Astrocyte (in vitro differentiated cells and primary cell): ENCODE data around the gene MOB3B. TPM values are rescaled to one million over a fixed set of nuclear protein-coding genes. Genes with fewer than 3 reads are reported as not detected.

Source experiments
- DNase-seq: peaks from one replicate; pipeline ENCODE4 v3.0.0-alpha.2; 2010; ENCODE audit warnings: low read depth
- FAIRE-seq: peaks from 2 replicates; lab custom pipeline; 2011; peaks lifted over from hg19 to GRCh38; lab: Jason Lieb, UNC
- H2AFZ ChIP-seq: 2 replicates; pipeline ENCODE4 v1.6.0; 2012; ENCODE audit warnings: low read depth, low read length, inconsistent platforms
- H3K27ac ChIP-seq: 2 replicates; pipeline ENCODE4 v1.5.1; 2011; ENCODE audit warnings: low read depth, low read length, inconsistent platforms
- H3K27me3 ChIP-seq: 2 replicates; pipeline ENCODE4 v1.6.0; 2011; ENCODE audit warnings: low read length, inconsistent platforms; ENCODE audit not compliant: insufficient read depth
- H3K36me3 ChIP-seq: 2 replicates; pipeline ENCODE4 v1.5.1; 2011; ENCODE audit warnings: low read length, inconsistent platforms; ENCODE audit not compliant: insufficient read depth
- H3K4me1 ChIP-seq: 2 replicates; pipeline ENCODE4 v1.5.1; 2011; ENCODE audit warnings: low read length, inconsistent platforms; ENCODE audit not compliant: insufficient read depth
- H3K4me2 ChIP-seq: 2 replicates; pipeline ENCODE4 v1.6.0; 2012; ENCODE audit warnings: low read length, inconsistent platforms
- H3K4me3 ChIP-seq: 2 replicates; pipeline ENCODE4 v1.5.1; 2011; ENCODE audit warnings: low read depth, mild to moderate bottlenecking, low read length, inconsistent platforms; ENCODE audit not compliant: insufficient read depth
- H3K79me2 ChIP-seq: 2 replicates; pipeline ENCODE4 v1.6.0; 2012; ENCODE audit warnings: mild to moderate bottlenecking, low read length, inconsistent platforms; ENCODE audit not compliant: insufficient read depth
- H3K9ac ChIP-seq: 2 replicates; pipeline ENCODE4 v1.6.0; 2012; ENCODE audit warnings: mild to moderate bottlenecking, low read length, inconsistent platforms
- H3K9me3 ChIP-seq: 2 replicates; pipeline ENCODE4 v1.5.1; 2012; ENCODE audit warnings: low read depth, mild to moderate bottlenecking, low read length, inconsistent platforms; ENCODE audit not compliant: insufficient read depth
- H4K20me1 ChIP-seq: 2 replicates; pipeline ENCODE4 v1.6.0; 2012; ENCODE audit warnings: low read length, inconsistent platforms; ENCODE audit not compliant: insufficient read depth
- H3K27ac Mint-ChIP-seq: one replicate; pipeline ENCODE4 v1.8.0; 2021; ENCODE audit warnings: mild to moderate bottlenecking, mixed read lengths; ENCODE audit not compliant: unreplicated experiment
- H3K27me3 Mint-ChIP-seq: one replicate; pipeline ENCODE4 v1.8.0; 2021; ENCODE audit warnings: low read depth, mixed read lengths; ENCODE audit not compliant: unreplicated experiment
- H3K36me3 Mint-ChIP-seq: one replicate; pipeline ENCODE4 v1.8.0; 2021; ENCODE audit warnings: low read depth, mixed read lengths; ENCODE audit not compliant: unreplicated experiment
- H3K4me1 Mint-ChIP-seq: one replicate; pipeline ENCODE4 v1.8.0; 2021; ENCODE audit warnings: low read depth, mixed read lengths; ENCODE audit not compliant: unreplicated experiment
- H3K4me3 Mint-ChIP-seq: one replicate; pipeline ENCODE4 v1.8.0; 2021; ENCODE audit warnings: mild to moderate bottlenecking, moderate library complexity, mixed read lengths; ENCODE audit not compliant: unreplicated experiment
- H3K9me3 Mint-ChIP-seq: one replicate; pipeline ENCODE4 v1.8.0; 2021; ENCODE audit warnings: mild to moderate bottlenecking, mixed read lengths; ENCODE audit not compliant: unreplicated experiment
- CTCF ChIP-seq: IDR thresholded peaks from 2 replicates; pipeline ENCODE4 v1.5.1; 2011; ENCODE audit warnings: low read depth, mild to moderate bottlenecking, inconsistent platforms, low read length, moderate library complexity; ENCODE audit not compliant: insufficient read depth
- EZH2 ChIP-seq: IDR thresholded peaks from 2 replicates; pipeline ENCODE4 v1.6.1; 2012; ENCODE audit warnings: mild to moderate bottlenecking, low read length, inconsistent platforms; ENCODE audit not compliant: insufficient read depth
- total RNA-seq: library from RNA; stranded (reverse); gene quantifications from 2 replicates; pipeline ENCODE4 v1.2.1, GENCODE V29; 2021

MOB3B gene
- total RNA-seq, 1 donor from 2014 or later: 3.9 TPM

DNA sequence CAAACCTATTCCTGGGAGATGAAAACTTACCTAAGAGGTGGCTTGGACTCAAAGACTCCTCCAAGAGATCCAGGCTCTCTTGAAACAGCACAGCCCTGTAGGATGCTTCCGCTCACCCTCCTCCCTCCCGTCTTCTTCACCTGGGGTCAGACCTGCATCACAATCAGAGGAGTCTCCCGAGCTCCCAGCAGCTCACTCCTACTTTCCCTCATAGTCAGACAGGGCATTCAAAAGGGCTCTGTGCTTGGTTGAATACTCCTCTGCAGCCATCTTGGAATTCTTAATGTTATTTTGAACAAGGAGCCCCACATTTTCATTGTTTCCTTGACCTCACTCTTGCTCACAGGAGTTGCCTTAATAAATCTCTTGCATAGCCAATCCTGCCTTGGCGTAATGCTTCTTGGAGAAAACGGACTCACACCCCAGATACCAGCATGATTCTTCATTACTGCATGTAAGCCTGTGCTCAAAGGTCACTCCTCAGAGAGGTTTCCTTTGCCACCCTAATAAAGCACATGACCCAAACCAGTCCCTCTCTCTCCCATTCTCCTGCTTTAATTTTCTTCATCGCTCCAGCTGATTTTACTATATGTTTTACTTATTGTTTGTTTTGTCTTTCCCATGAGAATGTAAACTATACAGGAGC is 52.6 kb downstream of the MOB3B start:
- H3K36me3 Mint-ChIP-seq: peaks cover 4% of the 10 kb centered on the region
- Histone ChIP-seq H3K4me3 (no peak overlapping the region), H3K36me3 (no peaks in the 10 kb centered on the region), H3K9me3 (no peaks in the 10 kb centered on the region), H3K27ac (no peak overlapping the region), H3K4me1 (no peaks in the 10 kb centered on the region), H2AFZ (no peak overlapping the region), H3K27me3 (no peaks in the 10 kb centered on the region), H3K4me2 (no peak overlapping the region), H3K9ac (no peak overlapping the region), H4K20me1 (no peaks in the 10 kb centered on the region), H3K79me2 (no peaks in the 10 kb centered on the region)
- no peaks in the 10 kb centered on the region for H3K27me3 Mint-ChIP-seq
- no peak for TF ChIP-seq EZH2
- no peak for TF ChIP-seq CTCF
- DNase-seq: no peak
- no peak for FAIRE-seq
- no peak overlapping the region for H3K27ac Mint-ChIP-seq
- H3K4me3 Mint-ChIP-seq: no peak overlapping the region
- peaks cover 5% of the 10 kb centered on the region for H3K9me3 Mint-ChIP-seq
- H3K4me1 Mint-ChIP-seq: peaks cover 6% of the 10 kb centered on the region

DNA sequence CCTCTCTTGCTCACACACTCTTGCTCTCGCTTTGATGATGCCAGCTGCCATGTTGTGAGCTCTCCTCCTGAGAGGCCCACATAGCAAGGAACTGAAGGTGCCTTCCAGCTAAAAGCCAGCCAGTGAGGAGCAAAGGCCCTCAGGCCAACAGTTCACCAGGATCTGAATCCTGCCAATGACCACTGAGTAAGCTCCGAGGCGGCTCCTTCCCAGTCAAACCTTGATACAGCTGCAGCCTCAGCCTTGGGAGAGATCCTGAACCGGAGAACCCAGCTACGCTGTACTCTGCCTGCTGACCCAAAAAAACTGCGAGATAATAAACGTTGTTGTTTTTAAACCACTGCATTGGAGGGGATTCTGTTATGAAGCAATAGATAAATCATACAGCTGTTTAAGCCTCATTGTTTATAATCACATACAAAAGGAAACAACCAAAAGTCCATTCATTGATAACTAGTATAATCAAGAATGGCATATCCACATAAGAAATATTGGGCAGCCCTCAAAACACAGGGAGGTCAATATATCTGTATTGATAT is 54.5 kb downstream of the MOB3B start:
- H3K79me2 ChIP-seq: no peaks in the 10 kb centered on the region
- no peaks in the 10 kb centered on the region for H3K9me3 ChIP-seq
- H3K4me1 ChIP-seq: no peaks in the 10 kb centered on the region
- TF ChIP-seq CTCF (no peak), EZH2 (no peak)
- H3K9ac ChIP-seq: no peak overlapping the region
- H3K27ac Mint-ChIP-seq: no peak overlapping the region
- no peak overlapping the region for H3K4me2 ChIP-seq
- H3K4me1 Mint-ChIP-seq: peaks cover 6% of the 10 kb centered on the region
- H3K27me3 Mint-ChIP-seq: no peaks in the 10 kb centered on the region
- no peak overlapping the region for H2AFZ ChIP-seq
- H3K4me3 Mint-ChIP-seq: no peak overlapping the region
- no peak for DNase-seq
- no peak overlapping the region for H3K27ac ChIP-seq
- peaks cover 5% of the 10 kb centered on the region for H3K9me3 Mint-ChIP-seq
- H3K36me3 Mint-ChIP-seq: peaks cover 4% of the 10 kb centered on the region
- no peaks in the 10 kb centered on the region for H3K36me3 ChIP-seq
- H3K27me3 ChIP-seq: no peaks in the 10 kb centered on the region
- H3K4me3 ChIP-seq: no peak overlapping the region
- FAIRE-seq: no peak
- H4K20me1 ChIP-seq: no peaks in the 10 kb centered on the region

DNA sequence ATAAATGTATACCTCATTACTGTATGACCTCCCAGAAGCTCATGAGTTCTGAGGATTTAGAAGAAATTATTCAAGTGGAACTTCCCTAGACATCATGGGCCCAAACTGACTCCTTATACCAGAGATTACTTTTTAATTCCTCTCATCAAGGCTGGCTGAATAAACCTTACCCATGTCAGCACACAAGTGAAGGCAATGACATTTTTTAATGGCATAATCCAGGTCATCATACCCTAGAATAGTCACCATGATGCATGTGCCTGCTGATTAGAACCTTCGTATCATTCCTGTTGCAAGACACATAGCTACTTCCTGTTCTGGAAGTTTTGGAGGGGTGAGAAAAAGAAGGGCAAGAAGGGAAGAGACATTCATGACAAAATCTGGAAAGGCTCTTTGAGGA is 55.3 kb downstream of the MOB3B start:
- Histone ChIP-seq H3K4me3 (no peak overlapping the region), H3K4me1 (no peaks in the 10 kb centered on the region), H2AFZ (no peak overlapping the region), H4K20me1 (no peaks in the 10 kb centered on the region), H3K27me3 (no peaks in the 10 kb centered on the region), H3K36me3 (no peaks in the 10 kb centered on the region), H3K9me3 (no peaks in the 10 kb centered on the region), H3K4me2 (no peak overlapping the region), H3K9ac (no peak overlapping the region), H3K79me2 (no peaks in the 10 kb centered on the region), H3K27ac (no peak overlapping the region)
- no peak overlapping the region for H3K4me3 Mint-ChIP-seq
- DNase-seq (no peak), FAIRE-seq (peak; percentile 29)
- H3K36me3 Mint-ChIP-seq: peaks cover 4% of the 10 kb centered on the region
- H3K9me3 Mint-ChIP-seq: peaks cover 5% of the 10 kb centered on the region
- peaks cover 6% of the 10 kb centered on the region for H3K4me1 Mint-ChIP-seq
- no peak for TF ChIP-seq EZH2
- no peak for TF ChIP-seq CTCF
- H3K27ac Mint-ChIP-seq: no peak overlapping the region
- no peaks in the 10 kb centered on the region for H3K27me3 Mint-ChIP-seq
